HEK293 (cell line): ENCODE data around the gene TOM1L2.
A peak's percentile ranks its signal among the peaks of the same experiment; 100 is the strongest.

Source experiments
- CTCF ChIA-PET: fragments of 350-600 bp; formaldehyde crosslinking; extraction: SDS; loops from one replicate; lab custom pipeline; 2021; ENCODE audit warnings: antibody characterized with exemption; lab: Yijun Ruan, JAX
- POLR2A ChIA-PET: fragments of 300-600 bp; formaldehyde crosslinking; extraction: SDS; loops from one replicate; lab custom pipeline; 2020; ENCODE audit warnings: antibody characterized with exemption, inconsistent platforms; lab: Yijun Ruan, JAX
- H3K27ac ChIP-seq: fragments of 200-500 bp; sonication (Bioruptor generic); 2 replicates; pipeline ENCODE4 v1.5.1; 2014; ENCODE audit warnings: low read depth, low read length, control low read depth, inconsistent platforms; ENCODE audit errors: extremely low read depth
- H3K36me3 ChIP-seq, 2 experiments: fragments of 200-500 bp in 1 of 2; sonication (Bioruptor generic) in 1 of 2; 1 replicate in 1 of 2; 2 replicates in 1 of 2; pipeline ENCODE4 v1.5.1; 2014 to 2017; ENCODE audit warnings: inconsistent platforms in 2 of 2, low read length in 2 of 2; ENCODE audit not compliant: control insufficient read depth in 2 of 2, insufficient read depth in 1 of 2
- H3K4me1 ChIP-seq: fragments of 200-500 bp; sonication (Bioruptor generic); 2 replicates; pipeline ENCODE4 v1.5.1; 2014; ENCODE audit warnings: mild to moderate bottlenecking, low read length, inconsistent platforms; ENCODE audit not compliant: control insufficient read depth, insufficient read depth
- H3K4me3 ChIP-seq: 2 replicates; pipeline ENCODE4 v1.5.1; 2011; ENCODE audit warnings: low read depth, mild to moderate bottlenecking, control low read depth, low read length, moderate library complexity
- H3K9me3 ChIP-seq: fragments of 200-500 bp; sonication (Bioruptor generic); 2 replicates; pipeline ENCODE4 v1.5.1; 2014; ENCODE audit warnings: low read depth, low read length, inconsistent platforms; ENCODE audit not compliant: control insufficient read depth, insufficient read depth
- CTCF ChIP-seq: fragments of 450-650 bp; formaldehyde crosslinking; IDR thresholded peaks from 2 replicates; pipeline ENCODE4 v1.5.1; 2016; ENCODE audit warnings: missing biosample characterization, missing genetic modification characterization
- EGR2 ChIP-seq: fragments of 450-650 bp; formaldehyde crosslinking; IDR thresholded peaks from 2 replicates; pipeline ENCODE4 v1.5.1; 2016; ENCODE audit warnings: low read depth, missing biosample characterization, missing genetic modification characterization
- MEIS1 ChIP-seq: sonication (generic); formaldehyde crosslinking; IDR thresholded peaks from 2 replicates; pipeline ENCODE4 v1.8.1; 2022; ENCODE audit warnings: missing genetic modification reagents, mild to moderate bottlenecking, borderline replicate concordance
- PATZ1 ChIP-seq: fragments of 450-650 bp; formaldehyde crosslinking; IDR thresholded peaks from 2 replicates; pipeline ENCODE4 v1.5.1; 2016; ENCODE audit warnings: missing biosample characterization, missing genetic modification characterization
- PRDM2 ChIP-seq: fragments of 450-650 bp; formaldehyde crosslinking; IDR thresholded peaks from 2 replicates; pipeline ENCODE4 v1.5.1; 2016; ENCODE audit warnings: missing biosample characterization, missing genetic modification characterization, borderline replicate concordance
- PRDM4 ChIP-seq: fragments of 450-650 bp; formaldehyde crosslinking; IDR thresholded peaks from 2 replicates; pipeline ENCODE4 v1.5.1; 2017; ENCODE audit warnings: missing biosample characterization, missing genetic modification characterization
- PRDM6 ChIP-seq: fragments of 450-650 bp; formaldehyde crosslinking; IDR thresholded peaks from 2 replicates; pipeline ENCODE4 v1.5.1; 2017; ENCODE audit warnings: missing biosample characterization, missing genetic modification characterization
- ZNF184 ChIP-seq: fragments of 450-650 bp; IDR thresholded peaks from 2 replicates; pipeline ENCODE4 v1.5.1; 2018; ENCODE audit warnings: missing biosample characterization, mild to moderate bottlenecking, missing genetic modification characterization
- ZNF341 ChIP-seq: fragments of 450-650 bp; formaldehyde crosslinking; IDR thresholded peaks from 2 replicates; pipeline ENCODE4; 2016; ENCODE audit warnings: low read depth, missing biosample characterization, missing genetic modification characterization
- ZNF555 ChIP-seq: fragments of 450-650 bp; formaldehyde crosslinking; conservative IDR thresholded peaks from 2 replicates; pipeline ENCODE4 v1.5.1; 2017; ENCODE audit warnings: missing biosample characterization, mild to moderate bottlenecking, missing genetic modification characterization, inconsistent platforms
- ZNF560 ChIP-seq: fragments of 450-650 bp; formaldehyde crosslinking; IDR thresholded peaks from 2 replicates; pipeline ENCODE4 v1.5.1; 2017; ENCODE audit warnings: missing biosample characterization, missing genetic modification characterization, borderline replicate concordance
- ZNF623 ChIP-seq: fragments of 450-650 bp; formaldehyde crosslinking; IDR thresholded peaks from 2 replicates; pipeline ENCODE4 v1.5.1; 2016; ENCODE audit warnings: missing biosample characterization, missing genetic modification characterization
- ZNF707 ChIP-seq: fragments of 450-650 bp; formaldehyde crosslinking; IDR thresholded peaks from 2 replicates; pipeline ENCODE4 v1.5.1; 2016; ENCODE audit warnings: missing biosample characterization, missing genetic modification characterization
- ZNF76 ChIP-seq: fragments of 450-650 bp; formaldehyde crosslinking; IDR thresholded peaks from 2 replicates; pipeline ENCODE4; 2016; ENCODE audit warnings: low read depth, missing biosample characterization, missing genetic modification characterization, borderline replicate concordance

The TOM1L2 gene

GRCh38 chr17:17889922-17890321, 82.3 kb downstream of the TOM1L2 start:
- Histone ChIP-seq H3K4me1 (no peaks in the 10 kb centered on the region; the same call in 1 of the 2 replicates), H3K4me3 (no peak overlapping the region), H3K36me3 (peaks cover 3 to 25% of the 10 kb centered on the region in 2 experiments; a peak in 1 of 3 replicates), H3K27ac (no peak overlapping the region), H3K9me3 (no peaks in the 10 kb centered on the region)
- CTCF ChIA-PET: interaction anchor here (0.6 to 5.9 kb wide), 12 partner anchors 11 to 249 kb away, joined by 3 to 121 read pairs (median 11); partner anchors contain the start of genes ATPAF2 and GID4
- TF ChIP-seq ZNF623 (tag by site-specific recombination) (no peak), EGR2 (tag by site-specific recombination) (no peak), PATZ1 (tag by site-specific recombination) (no peak), ZNF560 (tag by site-specific recombination) (no peak), PRDM6 (tag by site-specific recombination) (no peak), ZNF341 (no peak), ZNF555 (tag by site-specific recombination) (no peak), ZNF184 (tag by site-specific recombination) (no peak), ZNF707 (no peak), PRDM2 (tag by site-specific recombination) (no peak), MEIS1 (CRISPR knock-in tag) (no peak), ZNF76 (tag by site-specific recombination) (no peak)
- POLR2A ChIA-PET: interaction anchor here (0.8 kb wide), 1 partner anchor 20 kb away, joined by 3 read pairs; no protein-coding TSS in a partner anchor

- no peak overlapping the region for H3K4me3 ChIP-seq
- no peaks in the 10 kb centered on the region for H3K9me3 ChIP-seq
- ChIA-PET POLR2A (interaction anchor here (0.8 kb wide), 1 partner anchor 18 kb away, joined by 3 read pairs; no protein-coding TSS in a partner anchor), CTCF (interaction anchor here (0.6 to 4.3 kb wide), 12 partner anchors 10 to 327 kb away, joined by 3 to 74 read pairs (median 4); no protein-coding TSS in a partner anchor)
- TF ChIP-seq PRDM4 (tag by site-specific recombination) (no peak), CTCF (peak; percentile 18; the same call in 1 of the 2 replicates)
- no peak overlapping the region for H3K27ac ChIP-seq
- H3K4me1 ChIP-seq: peaks cover 2% of the 10 kb centered on the region; the same call in 1 of the 2 replicates
- peaks cover 3 to 27% of the 10 kb centered on the region in 2 experiments; a peak in 1 of 3 replicates for H3K36me3 ChIP-seq
These were observed 83.4 kb downstream of the TOM1L2 start for GRCh38 chr17:17888821-17889220.
